GM23338 (cell line): Measurements from ENCODE around the gene FUT7.

Experiments used
- CREB1 ChIP-seq: fragments of 250-450 bp; sonication (Bioruptor Pico); IDR thresholded peaks from 2 replicates; pipeline ENCODE4 v1.5.0; 2020; ENCODE audit warnings: low read depth, mild to moderate bottlenecking, moderate library complexity
- CTCF ChIP-seq, 2 experiments: fragments of 200-600 bp in 1 of 2; sonication (generic) in 1 of 2; conservative IDR thresholded peaks; 2 replicates each; pipeline versions ENCODE4 v1.5.1 to v1.6.1; 2016 to 2017; ENCODE audit warnings: antibody characterized with exemption in 2 of 2, low read depth in 2 of 2, mild to moderate bottlenecking in 2 of 2, moderate library complexity in 1 of 2
- EZH2 ChIP-seq: fragments of 200-600 bp; sonication (generic); IDR thresholded peaks from one replicate; pipeline ENCODE4 v1.8.0; 2017; ENCODE audit warnings: antibody characterized with exemption, mild to moderate bottlenecking, low read depth; ENCODE audit not compliant: unreplicated experiment
- EZH2phosphoT487 ChIP-seq: fragments of 200-600 bp; sonication (generic); IDR thresholded peaks from one replicate; pipeline ENCODE4 v1.8.1; 2018; ENCODE audit warnings: antibody characterized with exemption; ENCODE audit not compliant: unreplicated experiment
- JUNB ChIP-seq: IDR thresholded peaks from one replicate; pipeline ENCODE4 v1.6.1; 2016; ENCODE audit warnings: antibody characterized with exemption; ENCODE audit not compliant: unreplicated experiment
- NANOG ChIP-seq: IDR thresholded peaks from 2 replicates; pipeline ENCODE4 v1.6.1; 2016; ENCODE audit warnings: antibody characterized with exemption, borderline replicate concordance
- POLR2AphosphoS5 ChIP-seq: IDR thresholded peaks from 2 replicates; pipeline ENCODE4 v1.6.1; 2016; ENCODE audit warnings: antibody characterized with exemption, low read depth
- STAT1 ChIP-seq: IDR thresholded peaks from one replicate; pipeline ENCODE4 v1.6.1; 2016; ENCODE audit warnings: antibody characterized with exemption; ENCODE audit not compliant: unreplicated experiment
- ZNF114 ChIP-seq: fragments of 250-450 bp; sonication (Bioruptor Pico); IDR thresholded peaks from 2 replicates; pipeline ENCODE4 v1.5.0; 2020; ENCODE audit warnings: mild to moderate bottlenecking, moderate library complexity
- ZNF331 ChIP-seq: fragments of 250-450 bp; sonication (Bioruptor Pico); IDR thresholded peaks from 2 replicates; pipeline ENCODE4 v1.5.0; 2020; ENCODE audit warnings: low read depth, mild to moderate bottlenecking, moderate library complexity
- TF ChIP-seq, protein P1 (sequence below): IDR thresholded peaks from one replicate; pipeline ENCODE4 v1.6.1; 2018; ENCODE audit warnings: antibody characterized with exemption; ENCODE audit not compliant: unreplicated experiment
- TF ChIP-seq, protein P2 (sequence below): IDR thresholded peaks from 2 replicates; pipeline ENCODE4 v1.6.1; 2016; ENCODE audit warnings: antibody characterized with exemption
- TF ChIP-seq, protein P3 (sequence below): fragments of 250-450 bp; sonication (Bioruptor Pico); IDR thresholded peaks from 2 replicates; pipeline ENCODE4 v1.5.0; 2020; ENCODE audit warnings: mild to moderate bottlenecking, moderate library complexity

GRCh38 chr9:136997830-136998234, 34.1 kb downstream of the FUT7 start:
- TF ChIP-seq POLR2AphosphoS5, result no peak
- TF ChIP-seq, protein P1, sequence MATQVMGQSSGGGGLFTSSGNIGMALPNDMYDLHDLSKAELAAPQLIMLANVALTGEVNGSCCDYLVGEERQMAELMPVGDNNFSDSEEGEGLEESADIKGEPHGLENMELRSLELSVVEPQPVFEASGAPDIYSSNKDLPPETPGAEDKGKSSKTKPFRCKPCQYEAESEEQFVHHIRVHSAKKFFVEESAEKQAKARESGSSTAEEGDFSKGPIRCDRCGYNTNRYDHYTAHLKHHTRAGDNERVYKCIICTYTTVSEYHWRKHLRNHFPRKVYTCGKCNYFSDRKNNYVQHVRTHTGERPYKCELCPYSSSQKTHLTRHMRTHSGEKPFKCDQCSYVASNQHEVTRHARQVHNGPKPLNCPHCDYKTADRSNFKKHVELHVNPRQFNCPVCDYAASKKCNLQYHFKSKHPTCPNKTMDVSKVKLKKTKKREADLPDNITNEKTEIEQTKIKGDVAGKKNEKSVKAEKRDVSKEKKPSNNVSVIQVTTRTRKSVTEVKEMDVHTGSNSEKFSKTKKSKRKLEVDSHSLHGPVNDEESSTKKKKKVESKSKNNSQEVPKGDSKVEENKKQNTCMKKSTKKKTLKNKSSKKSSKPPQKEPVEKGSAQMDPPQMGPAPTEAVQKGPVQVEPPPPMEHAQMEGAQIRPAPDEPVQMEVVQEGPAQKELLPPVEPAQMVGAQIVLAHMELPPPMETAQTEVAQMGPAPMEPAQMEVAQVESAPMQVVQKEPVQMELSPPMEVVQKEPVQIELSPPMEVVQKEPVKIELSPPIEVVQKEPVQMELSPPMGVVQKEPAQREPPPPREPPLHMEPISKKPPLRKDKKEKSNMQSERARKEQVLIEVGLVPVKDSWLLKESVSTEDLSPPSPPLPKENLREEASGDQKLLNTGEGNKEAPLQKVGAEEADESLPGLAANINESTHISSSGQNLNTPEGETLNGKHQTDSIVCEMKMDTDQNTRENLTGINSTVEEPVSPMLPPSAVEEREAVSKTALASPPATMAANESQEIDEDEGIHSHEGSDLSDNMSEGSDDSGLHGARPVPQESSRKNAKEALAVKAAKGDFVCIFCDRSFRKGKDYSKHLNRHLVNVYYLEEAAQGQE, result no peak
- peak in 1 of 2 experiments; percentile 9; a peak in 1 of 4 replicates for TF ChIP-seq CTCF (conservative IDR thresholded peaks at IDR 0.05; ENCODE audit: low read depth in 2 of 2)
- TF ChIP-seq, protein P2, sequence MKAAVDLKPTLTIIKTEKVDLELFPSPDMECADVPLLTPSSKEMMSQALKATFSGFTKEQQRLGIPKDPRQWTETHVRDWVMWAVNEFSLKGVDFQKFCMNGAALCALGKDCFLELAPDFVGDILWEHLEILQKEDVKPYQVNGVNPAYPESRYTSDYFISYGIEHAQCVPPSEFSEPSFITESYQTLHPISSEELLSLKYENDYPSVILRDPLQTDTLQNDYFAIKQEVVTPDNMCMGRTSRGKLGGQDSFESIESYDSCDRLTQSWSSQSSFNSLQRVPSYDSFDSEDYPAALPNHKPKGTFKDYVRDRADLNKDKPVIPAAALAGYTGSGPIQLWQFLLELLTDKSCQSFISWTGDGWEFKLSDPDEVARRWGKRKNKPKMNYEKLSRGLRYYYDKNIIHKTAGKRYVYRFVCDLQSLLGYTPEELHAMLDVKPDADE, result no peak
- no peak for TF ChIP-seq ZNF331 (CRISPR knock-in tag)
- no peak for TF ChIP-seq EZH2phosphoT487
- TF ChIP-seq JUNB, result no peak
- TF ChIP-seq EZH2, result no peak
- no peak for TF ChIP-seq ZNF114 (CRISPR knock-in tag)
- TF ChIP-seq CREB1 (CRISPR knock-in tag), result no peak
- TF ChIP-seq, protein P3, sequence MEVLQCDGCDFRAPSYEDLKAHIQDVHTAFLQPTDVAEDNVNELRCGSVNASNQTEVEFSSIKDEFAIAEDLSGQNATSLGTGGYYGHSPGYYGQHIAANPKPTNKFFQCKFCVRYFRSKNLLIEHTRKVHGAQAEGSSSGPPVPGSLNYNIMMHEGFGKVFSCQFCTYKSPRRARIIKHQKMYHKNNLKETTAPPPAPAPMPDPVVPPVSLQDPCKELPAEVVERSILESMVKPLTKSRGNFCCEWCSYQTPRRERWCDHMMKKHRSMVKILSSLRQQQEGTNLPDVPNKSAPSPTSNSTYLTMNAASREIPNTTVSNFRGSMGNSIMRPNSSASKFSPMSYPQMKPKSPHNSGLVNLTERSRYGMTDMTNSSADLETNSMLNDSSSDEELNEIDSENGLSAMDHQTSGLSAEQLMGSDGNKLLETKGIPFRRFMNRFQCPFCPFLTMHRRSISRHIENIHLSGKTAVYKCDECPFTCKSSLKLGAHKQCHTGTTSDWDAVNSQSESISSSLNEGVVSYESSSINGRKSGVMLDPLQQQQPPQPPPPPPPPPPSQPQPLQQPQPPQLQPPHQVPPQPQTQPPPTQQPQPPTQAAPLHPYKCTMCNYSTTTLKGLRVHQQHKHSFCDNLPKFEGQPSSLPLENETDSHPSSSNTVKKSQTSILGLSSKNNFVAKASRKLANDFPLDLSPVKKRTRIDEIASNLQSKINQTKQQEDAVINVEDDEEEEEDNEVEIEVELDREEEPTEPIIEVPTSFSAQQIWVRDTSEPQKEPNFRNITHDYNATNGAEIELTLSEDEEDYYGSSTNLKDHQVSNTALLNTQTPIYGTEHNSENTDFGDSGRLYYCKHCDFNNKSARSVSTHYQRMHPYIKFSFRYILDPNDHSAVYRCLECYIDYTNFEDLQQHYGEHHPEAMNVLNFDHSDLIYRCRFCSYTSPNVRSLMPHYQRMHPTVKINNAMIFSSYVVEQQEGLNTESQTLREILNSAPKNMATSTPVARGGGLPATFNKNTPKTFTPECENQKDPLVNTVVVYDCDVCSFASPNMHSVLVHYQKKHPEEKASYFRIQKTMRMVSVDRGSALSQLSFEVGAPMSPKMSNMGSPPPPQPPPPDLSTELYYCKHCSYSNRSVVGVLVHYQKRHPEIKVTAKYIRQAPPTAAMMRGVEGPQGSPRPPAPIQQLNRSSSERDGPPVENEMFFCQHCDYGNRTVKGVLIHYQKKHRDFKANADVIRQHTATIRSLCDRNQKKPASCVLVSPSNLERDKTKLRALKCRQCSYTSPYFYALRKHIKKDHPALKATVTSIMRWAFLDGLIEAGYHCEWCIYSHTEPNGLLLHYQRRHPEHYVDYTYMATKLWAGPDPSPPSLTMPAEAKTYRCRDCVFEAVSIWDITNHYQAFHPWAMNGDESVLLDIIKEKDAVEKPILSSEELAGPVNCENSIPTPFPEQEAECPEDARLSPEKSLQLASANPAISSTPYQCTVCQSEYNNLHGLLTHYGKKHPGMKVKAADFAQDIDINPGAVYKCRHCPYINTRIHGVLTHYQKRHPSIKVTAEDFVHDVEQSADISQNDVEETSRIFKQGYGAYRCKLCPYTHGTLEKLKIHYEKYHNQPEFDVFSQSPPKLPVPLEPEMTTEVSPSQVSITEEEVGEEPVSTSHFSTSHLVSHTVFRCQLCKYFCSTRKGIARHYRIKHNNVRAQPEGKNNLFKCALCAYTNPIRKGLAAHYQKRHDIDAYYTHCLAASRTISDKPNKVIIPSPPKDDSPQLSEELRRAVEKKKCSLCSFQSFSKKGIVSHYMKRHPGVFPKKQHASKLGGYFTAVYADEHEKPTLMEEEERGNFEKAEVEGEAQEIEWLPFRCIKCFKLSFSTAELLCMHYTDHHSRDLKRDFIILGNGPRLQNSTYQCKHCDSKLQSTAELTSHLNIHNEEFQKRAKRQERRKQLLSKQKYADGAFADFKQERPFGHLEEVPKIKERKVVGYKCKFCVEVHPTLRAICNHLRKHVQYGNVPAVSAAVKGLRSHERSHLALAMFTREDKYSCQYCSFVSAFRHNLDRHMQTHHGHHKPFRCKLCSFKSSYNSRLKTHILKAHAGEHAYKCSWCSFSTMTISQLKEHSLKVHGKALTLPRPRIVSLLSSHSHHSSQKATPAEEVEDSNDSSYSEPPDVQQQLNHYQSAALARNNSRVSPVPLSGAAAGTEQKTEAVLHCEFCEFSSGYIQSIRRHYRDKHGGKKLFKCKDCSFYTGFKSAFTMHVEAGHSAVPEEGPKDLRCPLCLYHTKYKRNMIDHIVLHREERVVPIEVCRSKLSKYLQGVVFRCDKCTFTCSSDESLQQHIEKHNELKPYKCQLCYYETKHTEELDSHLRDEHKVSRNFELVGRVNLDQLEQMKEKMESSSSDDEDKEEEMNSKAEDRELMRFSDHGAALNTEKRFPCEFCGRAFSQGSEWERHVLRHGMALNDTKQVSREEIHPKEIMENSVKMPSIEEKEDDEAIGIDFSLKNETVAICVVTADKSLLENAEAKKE, result no peak
- no peak for TF ChIP-seq NANOG
- TF ChIP-seq STAT1, result no peak
